ENCODE data around the gene TRMT1. TPM values are rescaled to one million over a fixed set of nuclear protein-coding genes. Genes with fewer than 3 reads are reported as not detected.

Gene TRMT1
- total and polyA plus RNA-seq, 5 donors from 2014 or later, result 16.0 to 57.6 (median 21.2) TPM

- Histone ChIP-seq H3K27ac (ENCODE audit: insufficient read depth, low read length, poor library complexity, severe bottlenecking) (no peak overlapping the region), H3K9me3 (ENCODE audit: control insufficient read depth in 2 of 2, low read length in 2 of 2) (no peaks in the 10 kb centered on the region), H3K27me3 (ENCODE audit: control insufficient read depth, insufficient read depth, low read length) (peaks cover 10% of the 10 kb centered on the region), H3K4me3 (ENCODE audit: low read depth, low read length) (no peak overlapping the region), H3K4me1 (ENCODE audit: control insufficient read depth, insufficient read depth, low read length, poor library complexity, severe bottlenecking) (peaks cover 13% of the 10 kb centered on the region), H3K36me3 (ENCODE audit: control insufficient read depth, insufficient read depth, low read length) (no peaks in the 10 kb centered on the region)
- ATAC-seq (ENCODE audit: low read depth in 2 of 2) (no peak), DNase-seq (no peak)
- no peaks in the 10 kb centered on the region for H3K36me3 Mint-ChIP-seq
- peak overlapping the region in 1 of 4 donors; percentile 65 for H3K4me3 Mint-ChIP-seq
- peaks cover 3 to 8% (median 5%) of the 10 kb centered on the region in 4 donors for H3K4me1 Mint-ChIP-seq
- H3K9me3 Mint-ChIP-seq, result no peaks in the 10 kb centered on the region
- H3K27me3 Mint-ChIP-seq, result peaks cover 35% of the 10 kb centered on the region
- no peak overlapping the region for H3K27ac Mint-ChIP-seq
Observed at GRCh38 chr19:13060233-13060963, 56.1 kb downstream of the TRMT1 start.

GRCh38 chr19:13058951-13059660, 57.4 kb downstream of the TRMT1 start:
- DNase-seq (no peak), ATAC-seq (ENCODE audit: low read depth in 2 of 2) (no peak)
- H3K4me3 Mint-ChIP-seq, result no peak overlapping the region

GRCh38 chr19:13057744-13058143, 58.8 kb downstream of the TRMT1 start:
- Histone ChIP-seq H3K27me3 (ENCODE audit: control insufficient read depth, insufficient read depth, low read length) (peaks cover 7% of the 10 kb centered on the region), H3K9me3 (ENCODE audit: control insufficient read depth in 2 of 2, low read length in 2 of 2) (no peaks in the 10 kb centered on the region), H3K36me3 (ENCODE audit: control insufficient read depth, insufficient read depth, low read length) (no peaks in the 10 kb centered on the region), H3K27ac (ENCODE audit: insufficient read depth, low read length, poor library complexity, severe bottlenecking) (no peak overlapping the region), H3K4me3 (ENCODE audit: low read depth, low read length) (no peak overlapping the region), H3K4me1 (ENCODE audit: control insufficient read depth, insufficient read depth, low read length, poor library complexity, severe bottlenecking) (peaks cover 13% of the 10 kb centered on the region)
- Mint-ChIP-seq H3K4me3 (no peak overlapping the region), H3K27me3 (peaks cover 20% of the 10 kb centered on the region), H3K36me3 (no peaks in the 10 kb centered on the region), H3K27ac (no peak overlapping the region), H3K9me3 (no peaks in the 10 kb centered on the region), H3K4me1 (peaks cover 3 to 8% (median 5%) of the 10 kb centered on the region in 4 donors)
- DNase-seq (no peak), ATAC-seq (ENCODE audit: low read depth in 2 of 2) (no peak)

More at GRCh38 chr19:13058951-13059660, 57.4 kb downstream of the TRMT1 start:
- no peaks in the 10 kb centered on the region for H3K9me3 Mint-ChIP-seq
- H3K27ac Mint-ChIP-seq, result no peak overlapping the region
- Histone ChIP-seq H3K36me3 (ENCODE audit: control insufficient read depth, insufficient read depth, low read length) (no peaks in the 10 kb centered on the region), H3K27me3 (ENCODE audit: control insufficient read depth, insufficient read depth, low read length) (peaks cover 10% of the 10 kb centered on the region), H3K4me3 (ENCODE audit: low read depth, low read length) (no peak overlapping the region), H3K9me3 (ENCODE audit: control insufficient read depth in 2 of 2, low read length in 2 of 2) (no peaks in the 10 kb centered on the region), H3K4me1 (ENCODE audit: control insufficient read depth, insufficient read depth, low read length, poor library complexity, severe bottlenecking) (peaks cover 13% of the 10 kb centered on the region), H3K27ac (ENCODE audit: insufficient read depth, low read length, poor library complexity, severe bottlenecking) (no peak overlapping the region)
- peaks cover 31% of the 10 kb centered on the region for H3K27me3 Mint-ChIP-seq
- H3K36me3 Mint-ChIP-seq, result no peaks in the 10 kb centered on the region
- H3K4me1 Mint-ChIP-seq, result peaks cover 3 to 8% (median 5%) of the 10 kb centered on the region in 4 donors

- ATAC-seq (ENCODE audit: low read depth in 2 of 2), result no peak
- Mint-ChIP-seq H3K27me3 (peaks cover 17% of the 10 kb centered on the region), H3K27ac (no peak overlapping the region), H3K4me1 (peaks cover 3 to 8% (median 5%) of the 10 kb centered on the region in 4 donors), H3K4me3 (no peak overlapping the region), H3K36me3 (no peaks in the 10 kb centered on the region), H3K9me3 (no peaks in the 10 kb centered on the region)
- H3K27ac ChIP-seq (ENCODE audit: insufficient read depth, low read length, poor library complexity, severe bottlenecking), result no peak overlapping the region
- DNase-seq, result no peak
- H3K27me3 ChIP-seq (ENCODE audit: control insufficient read depth, insufficient read depth, low read length), result peaks cover 4% of the 10 kb centered on the region
- H3K4me3 ChIP-seq (ENCODE audit: low read depth, low read length), result no peak overlapping the region
- H3K9me3 ChIP-seq (ENCODE audit: control insufficient read depth in 2 of 2, low read length in 2 of 2), result no peaks in the 10 kb centered on the region
- H3K36me3 ChIP-seq (ENCODE audit: control insufficient read depth, insufficient read depth, low read length), result no peaks in the 10 kb centered on the region
- H3K4me1 ChIP-seq (ENCODE audit: control insufficient read depth, insufficient read depth, low read length, poor library complexity, severe bottlenecking), result peaks cover 13% of the 10 kb centered on the region
Observed at GRCh38 chr19:13057147-13057572, 59.4 kb downstream of the TRMT1 start.

- Histone ChIP-seq H3K36me3 (ENCODE audit: control insufficient read depth, insufficient read depth, low read length) (no peaks in the 10 kb centered on the region), H3K9me3 (ENCODE audit: control insufficient read depth in 2 of 2, low read length in 2 of 2) (no peaks in the 10 kb centered on the region), H3K4me3 (ENCODE audit: low read depth, low read length) (no peak overlapping the region), H3K27me3 (ENCODE audit: control insufficient read depth, insufficient read depth, low read length) (no peaks in the 10 kb centered on the region), H3K4me1 (ENCODE audit: control insufficient read depth, insufficient read depth, low read length, poor library complexity, severe bottlenecking) (peaks cover 6% of the 10 kb centered on the region), H3K27ac (ENCODE audit: insufficient read depth, low read length, poor library complexity, severe bottlenecking) (no peak overlapping the region)
- Mint-ChIP-seq H3K4me1 (peaks cover 0 to 7% (median under 1%) of the 10 kb centered on the region in 4 donors), H3K9me3 (no peaks in the 10 kb centered on the region), H3K27me3 (peaks cover 13% of the 10 kb centered on the region), H3K27ac (peak overlapping the region in 1 of 3 donors; percentile 40), H3K36me3 (no peaks in the 10 kb centered on the region), H3K4me3 (no peak overlapping the region)
- ATAC-seq (ENCODE audit: low read depth in 2 of 2), result no peak
- no peak for DNase-seq
Observed at GRCh38 chr19:13056052-13056660, 60.4 kb downstream of the TRMT1 start.

- Histone ChIP-seq H3K27me3 (ENCODE audit: control insufficient read depth, insufficient read depth, low read length) (no peaks in the 10 kb centered on the region), H3K36me3 (ENCODE audit: control insufficient read depth, insufficient read depth, low read length) (no peaks in the 10 kb centered on the region)
- no peak overlapping the region for H3K4me3 Mint-ChIP-seq
Observed at GRCh38 chr19:13055213-13056051, 61.1 kb downstream of the TRMT1 start.

More at GRCh38 chr19:13055213-13056051, 61.1 kb downstream of the TRMT1 start:
- Histone ChIP-seq H3K27ac (ENCODE audit: insufficient read depth, low read length, poor library complexity, severe bottlenecking) (no peak overlapping the region), H3K4me1 (ENCODE audit: control insufficient read depth, insufficient read depth, low read length, poor library complexity, severe bottlenecking) (no peaks in the 10 kb centered on the region), H3K9me3 (ENCODE audit: control insufficient read depth in 2 of 2, low read length in 2 of 2) (no peaks in the 10 kb centered on the region), H3K4me3 (ENCODE audit: low read depth, low read length) (no peak overlapping the region)
- Mint-ChIP-seq H3K27ac (no peak overlapping the region), H3K9me3 (no peaks in the 10 kb centered on the region), H3K4me1 (peaks cover 0 to 6% (median 0%) of the 10 kb centered on the region in 4 donors), H3K36me3 (no peaks in the 10 kb centered on the region), H3K27me3 (peaks cover 16% of the 10 kb centered on the region)
- DNase-seq (no peak), ATAC-seq (ENCODE audit: low read depth in 2 of 2) (no peak)
